ENCODE results near the gene SH3GLB1. TPM values are rescaled to one million over a fixed set of nuclear protein-coding genes. Genes with fewer than 3 reads are reported as not detected.

Gene SH3GLB1
- total RNA-seq, 1 experiment from 2014 or later = 36.6 TPM

- no CpG with 5 or more reads among the region's 5 CpGs for WGBS (ENCODE audit: extremely low coverage, insufficient read length, low lambda C conversion rate)
- Histone ChIP-seq H3K4me1 (ENCODE audit: insufficient read depth, low read length) (peaks cover 5% of the 10 kb centered on the region; the same call in 1 of the 2 replicates), H3K18ac (ENCODE audit: insufficient read length, low read depth, low read length) (no peak overlapping the region)
These were observed 46.2 kb downstream of the SH3GLB1 start for GRCh38 chr1:86750530-86750929.

More at GRCh38 chr1:86750530-86750929, 46.2 kb downstream of the SH3GLB1 start:
- Mint-ChIP-seq H3K27ac (no peak overlapping the region; a peak in 1 of 7 replicates), H3K27me3 (ENCODE audit: low read depth) (no peaks in the 10 kb centered on the region), H3K9me3 (no peaks in the 10 kb centered on the region), H3K36me3 (ENCODE audit: insufficient read depth in 1 of 3, low read depth in 3 of 3) (peaks cover 0 to 4% (median 0%) of the 10 kb centered on the region in 3 experiments; a peak in 4 of 7 replicates), H3K4me3 (no peak overlapping the region), H3K4me1 (peaks cover 23 to 25% of the 10 kb centered on the region in 2 experiments)
- H4K91ac ChIP-seq (ENCODE audit: insufficient read length, low read depth, low read length) = no peak overlapping the region
- no peak overlapping the region for H3K9ac ChIP-seq (ENCODE audit: extremely low read depth, insufficient read length, low read length)
- no peak overlapping the region for H2BK5ac ChIP-seq (ENCODE audit: insufficient read length, low read length)
- H4K5ac ChIP-seq (ENCODE audit: insufficient read length, low read depth, low read length) = no peak overlapping the region
- H3K4ac ChIP-seq (ENCODE audit: low read depth, low read length) = no peak overlapping the region
- H3T11ph ChIP-seq (ENCODE audit: low read length) = no peak overlapping the region
- no peaks in the 10 kb centered on the region for H3K79me2 ChIP-seq (ENCODE audit: insufficient read depth, low read length)
- no peak overlapping the region for H4K8ac ChIP-seq (replicated peaks; ENCODE audit: insufficient read length, low read depth, low read length)
- no peak overlapping the region for H3K23ac ChIP-seq (ENCODE audit: insufficient read length, low read depth, low read length)
- no peak overlapping the region for H2BK120ac ChIP-seq (ENCODE audit: low read depth, low read length, poor library complexity, severe bottlenecking)
- H3K79me1 ChIP-seq (ENCODE audit: insufficient read depth, low read depth, low read length, poor library complexity, severe bottlenecking) = no peaks in the 10 kb centered on the region
- DNase-seq = no peak
- H2AK5ac ChIP-seq (ENCODE audit: insufficient read length, low read length) = no peak overlapping the region
- H3K4me2 ChIP-seq (ENCODE audit: insufficient read depth, insufficient read length, low read length) = no peak overlapping the region
- H2BK15ac ChIP-seq (ENCODE audit: low read depth, low read length) = no peak overlapping the region
- H3K14ac ChIP-seq (ENCODE audit: insufficient read depth, low read length) = no peak overlapping the region
- H3K23me2 ChIP-seq (ENCODE audit: insufficient read length, low read depth, low read length, poor library complexity, severe bottlenecking) = no peaks in the 10 kb centered on the region
- H3K56ac ChIP-seq (ENCODE audit: insufficient read length, low read depth, low read length) = no peak overlapping the region
- H3K27ac ChIP-seq (ENCODE audit: insufficient read length, low read depth, low read length) = no peak overlapping the region
- H4K20me1 ChIP-seq (ENCODE audit: control insufficient read depth, insufficient read depth, insufficient read length) = no peaks in the 10 kb centered on the region
- no peaks in the 10 kb centered on the region for H3K27me3 ChIP-seq (ENCODE audit: insufficient read depth, low read length)
- H2BK12ac ChIP-seq (ENCODE audit: insufficient read length, low read depth, low read length) = no peak overlapping the region
- H2BK20ac ChIP-seq (ENCODE audit: low read depth, low read length, poor library complexity, severe bottlenecking) = no peak overlapping the region
- no peak for TF ChIP-seq CTCF (conservative IDR thresholded peaks at IDR 0.05)
- H2AFZ ChIP-seq (ENCODE audit: low read length) = no peak overlapping the region
- H3K9me3 ChIP-seq (ENCODE audit: control insufficient read depth, low read depth, low read length) = no peaks in the 10 kb centered on the region

Measured in H9 (cell line).